DOHH2 (cell line): Measurements from ENCODE around the gene RIN3.

Experiments used
- EZH2phosphoT487 ChIP-seq: fragments of 200-600 bp; sonication (generic); IDR thresholded peaks from 2 replicates; pipeline ENCODE4 v1.6.1; 2017; ENCODE audit warnings: borderline replicate concordance, mild to moderate bottlenecking, antibody characterized with exemption, low read length, moderate library complexity, mixed read lengths
- TF ChIP-seq, protein P1 (sequence below): fragments of 200-600 bp; sonication (generic); IDR thresholded peaks from one replicate; pipeline ENCODE4 v1.5.1; 2014; ENCODE audit warnings: antibody characterized with exemption, mild to moderate bottlenecking, low read depth, low read length; ENCODE audit not compliant: poor library complexity, severe bottlenecking

- TF ChIP-seq, protein P1, sequence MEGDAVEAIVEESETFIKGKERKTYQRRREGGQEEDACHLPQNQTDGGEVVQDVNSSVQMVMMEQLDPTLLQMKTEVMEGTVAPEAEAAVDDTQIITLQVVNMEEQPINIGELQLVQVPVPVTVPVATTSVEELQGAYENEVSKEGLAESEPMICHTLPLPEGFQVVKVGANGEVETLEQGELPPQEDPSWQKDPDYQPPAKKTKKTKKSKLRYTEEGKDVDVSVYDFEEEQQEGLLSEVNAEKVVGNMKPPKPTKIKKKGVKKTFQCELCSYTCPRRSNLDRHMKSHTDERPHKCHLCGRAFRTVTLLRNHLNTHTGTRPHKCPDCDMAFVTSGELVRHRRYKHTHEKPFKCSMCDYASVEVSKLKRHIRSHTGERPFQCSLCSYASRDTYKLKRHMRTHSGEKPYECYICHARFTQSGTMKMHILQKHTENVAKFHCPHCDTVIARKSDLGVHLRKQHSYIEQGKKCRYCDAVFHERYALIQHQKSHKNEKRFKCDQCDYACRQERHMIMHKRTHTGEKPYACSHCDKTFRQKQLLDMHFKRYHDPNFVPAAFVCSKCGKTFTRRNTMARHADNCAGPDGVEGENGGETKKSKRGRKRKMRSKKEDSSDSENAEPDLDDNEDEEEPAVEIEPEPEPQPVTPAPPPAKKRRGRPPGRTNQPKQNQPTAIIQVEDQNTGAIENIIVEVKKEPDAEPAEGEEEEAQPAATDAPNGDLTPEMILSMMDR: no peak
- TF ChIP-seq EZH2phosphoT487: no peak
Observed at GRCh38 chr14:92512807-92513203, 776 bp upstream of the RIN3 start.
